A673 (cell line): ENCODE measurements around the gene TXNRD2. TPM values are rescaled to one million over a fixed set of nuclear protein-coding genes. Genes with fewer than 3 reads are reported as not detected.
A peak's percentile ranks its signal among the peaks of the same experiment; 100 is the strongest.

Experiments used
- BruUV-seq: library from RNA; stranded (reverse); fragments of 400-500 nt; replicated peaks from 2 replicates; lab custom pipeline; 2021; lab: Mats Ljungman, UMichigan
- CTCF ChIA-PET: fragments of 300-600 bp; sonication (Branson Sonifier 250); formaldehyde crosslinking; loops from one replicate; lab custom pipeline; 2022; ENCODE audit warnings: antibody characterized with exemption; lab: Charles Lee
- POLR2A ChIA-PET: fragments of 300-600 bp; sonication (Branson Sonifier 250); formaldehyde crosslinking; loops from one replicate; lab custom pipeline; 2022; ENCODE audit warnings: antibody characterized with exemption; ENCODE audit not compliant: low non-redundant PET; lab: Charles Lee
- DNase-seq: peaks from one replicate; pipeline ENCODE4 v3.0.0-alpha.2; 2015; ENCODE audit warnings: low spot score
- H3K27ac ChIP-seq: fragments of 200-600 bp; sonication (generic); 2 replicates; pipeline ENCODE4 v1.5.1; 2016; ENCODE audit warnings: mixed run types, low read depth, mild to moderate bottlenecking, mixed read lengths, antibody characterized with exemption, low read length; ENCODE audit not compliant: poor library complexity, severe bottlenecking
- H3K27me3 ChIP-seq: fragments of 200-600 bp; sonication (generic); replicated peaks from 2 replicates; pipeline ENCODE4 v1.6.1; 2017; ENCODE audit warnings: mixed run types, low read depth, mild to moderate bottlenecking, mixed read lengths, antibody characterized with exemption, low read length; ENCODE audit not compliant: insufficient read depth, poor library complexity
- H3K36me3 ChIP-seq: fragments of 200-600 bp; sonication (generic); 2 replicates; pipeline ENCODE4 v1.6.1; 2016; ENCODE audit warnings: mixed run types, mild to moderate bottlenecking, mixed read lengths, antibody characterized with exemption, low read length; ENCODE audit not compliant: insufficient read depth, poor library complexity, severe bottlenecking
- H3K4me1 ChIP-seq: fragments of 200-600 bp; sonication (generic); 2 replicates; pipeline ENCODE4 v1.6.1; 2017; ENCODE audit warnings: mixed run types, mild to moderate bottlenecking, mixed read lengths, antibody characterized with exemption, low read length; ENCODE audit not compliant: insufficient read depth, poor library complexity, severe bottlenecking
- H3K4me3 ChIP-seq: fragments of 200-600 bp; sonication (generic); 2 replicates; pipeline ENCODE4 v1.5.1; 2016; ENCODE audit warnings: low read depth, mixed run types, mild to moderate bottlenecking, mixed read lengths, low read length; ENCODE audit not compliant: poor library complexity, severe bottlenecking
- H3K9me3 ChIP-seq: fragments of 200-600 bp; sonication (generic); 2 replicates; pipeline ENCODE4 v1.6.1; 2016; ENCODE audit warnings: mixed run types, low read depth, mild to moderate bottlenecking, mixed read lengths, antibody characterized with exemption, low read length; ENCODE audit not compliant: poor library complexity, severe bottlenecking
- EZH2 ChIP-seq: fragments of 200-600 bp; sonication (generic); IDR thresholded peaks from 2 replicates; pipeline ENCODE4 v1.6.1; 2017; ENCODE audit warnings: borderline replicate concordance, low read depth, mild to moderate bottlenecking, mixed read lengths, antibody characterized with exemption, low read length; ENCODE audit not compliant: poor library complexity, severe bottlenecking
- intact Hi-C: fragments of 100-400 bp; cut with micrococcal nuclease; formaldehyde crosslinking; loops from one replicate; pipeline ENCODE4 v1.10.0; 2022; ENCODE audit not compliant: unreplicated experiment
- total RNA-seq: library from RNA; stranded (reverse); gene quantifications from 2 replicates; pipeline ENCODE4 v1.2.3, GENCODE V29; 2021
- TF ChIP-seq, protein P1 (sequence below): fragments of 300-800, 200-600 bp; sonication (generic); conservative IDR thresholded peaks from 2 replicates; pipeline ENCODE4 v1.5.1; 2017; ENCODE audit warnings: low read depth, mild to moderate bottlenecking, antibody characterized with exemption, low read length, moderate library complexity, mixed read lengths

The TXNRD2 gene
- total RNA-seq, 1 experiment from 2014 or later = 32.6 TPM

DNA sequence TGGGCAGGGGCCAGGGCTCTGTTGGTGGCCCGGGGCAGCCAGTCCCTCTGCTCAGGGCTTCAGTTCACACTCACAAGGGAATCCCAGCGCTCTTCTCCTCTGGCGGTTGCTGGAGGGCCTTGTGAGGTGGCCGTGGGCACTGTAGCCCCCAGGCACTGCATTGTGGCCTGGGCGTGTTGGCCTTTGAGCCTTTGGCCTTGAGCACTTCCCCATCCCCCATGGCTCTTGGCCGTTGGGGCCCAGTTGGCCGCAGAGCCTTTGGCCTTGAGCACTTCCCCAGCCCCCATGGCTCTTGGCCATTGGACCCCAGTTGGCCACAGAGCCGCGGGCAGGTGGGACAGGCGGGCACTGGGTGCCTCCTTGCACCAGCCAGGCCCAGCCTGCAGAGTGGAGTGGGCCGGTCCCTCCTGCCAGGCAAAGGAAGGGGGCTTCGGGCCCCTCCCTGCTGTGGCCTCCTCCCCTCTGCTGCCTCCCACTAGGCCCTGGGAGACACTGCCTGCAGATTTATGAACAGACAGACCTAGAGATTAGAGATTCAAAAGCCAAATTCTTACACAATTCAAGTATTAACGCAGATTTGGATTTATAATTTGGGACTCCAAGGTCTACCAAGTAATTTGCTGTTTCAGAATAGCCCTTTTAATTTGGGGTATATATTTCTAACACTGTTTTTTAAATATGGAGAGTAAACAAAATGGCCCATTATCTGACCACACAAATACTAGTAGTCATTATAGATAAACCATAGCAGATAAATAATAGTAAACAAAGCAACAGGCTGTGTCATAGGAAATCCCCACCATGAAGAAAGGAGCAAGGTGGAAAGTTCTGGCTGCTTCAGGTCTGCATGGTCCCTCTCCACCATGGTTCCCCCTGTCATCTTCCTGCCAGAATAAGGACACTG, 18.2 kb upstream of the TXNRD2 start:
- POLR2A ChIA-PET = no interaction called here
- intact Hi-C loops = loop anchor here (5.0 kb wide), 1 partner anchor 228 kb away; no protein-coding TSS in a partner anchor
- Histone ChIP-seq H3K27me3 (no peaks in the 10 kb centered on the region), H3K4me3 (peak overlapping the region; percentile 25), H3K36me3 (peaks cover 4% of the 10 kb centered on the region), H3K4me1 (peaks cover 23% of the 10 kb centered on the region), H3K27ac (peak overlapping the region; percentile 71), H3K9me3 (no peaks in the 10 kb centered on the region)
- no TSS peak for BruUV-seq
- TF ChIP-seq EZH2 = no peak
- TF ChIP-seq, protein P1, sequence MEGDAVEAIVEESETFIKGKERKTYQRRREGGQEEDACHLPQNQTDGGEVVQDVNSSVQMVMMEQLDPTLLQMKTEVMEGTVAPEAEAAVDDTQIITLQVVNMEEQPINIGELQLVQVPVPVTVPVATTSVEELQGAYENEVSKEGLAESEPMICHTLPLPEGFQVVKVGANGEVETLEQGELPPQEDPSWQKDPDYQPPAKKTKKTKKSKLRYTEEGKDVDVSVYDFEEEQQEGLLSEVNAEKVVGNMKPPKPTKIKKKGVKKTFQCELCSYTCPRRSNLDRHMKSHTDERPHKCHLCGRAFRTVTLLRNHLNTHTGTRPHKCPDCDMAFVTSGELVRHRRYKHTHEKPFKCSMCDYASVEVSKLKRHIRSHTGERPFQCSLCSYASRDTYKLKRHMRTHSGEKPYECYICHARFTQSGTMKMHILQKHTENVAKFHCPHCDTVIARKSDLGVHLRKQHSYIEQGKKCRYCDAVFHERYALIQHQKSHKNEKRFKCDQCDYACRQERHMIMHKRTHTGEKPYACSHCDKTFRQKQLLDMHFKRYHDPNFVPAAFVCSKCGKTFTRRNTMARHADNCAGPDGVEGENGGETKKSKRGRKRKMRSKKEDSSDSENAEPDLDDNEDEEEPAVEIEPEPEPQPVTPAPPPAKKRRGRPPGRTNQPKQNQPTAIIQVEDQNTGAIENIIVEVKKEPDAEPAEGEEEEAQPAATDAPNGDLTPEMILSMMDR = no peak
- CTCF ChIA-PET = interaction anchor here (1.2 kb wide), 1 partner anchor 230 kb away, joined by 3 read pairs; no protein-coding TSS in a partner anchor
- DNase-seq = no peak

DNA sequence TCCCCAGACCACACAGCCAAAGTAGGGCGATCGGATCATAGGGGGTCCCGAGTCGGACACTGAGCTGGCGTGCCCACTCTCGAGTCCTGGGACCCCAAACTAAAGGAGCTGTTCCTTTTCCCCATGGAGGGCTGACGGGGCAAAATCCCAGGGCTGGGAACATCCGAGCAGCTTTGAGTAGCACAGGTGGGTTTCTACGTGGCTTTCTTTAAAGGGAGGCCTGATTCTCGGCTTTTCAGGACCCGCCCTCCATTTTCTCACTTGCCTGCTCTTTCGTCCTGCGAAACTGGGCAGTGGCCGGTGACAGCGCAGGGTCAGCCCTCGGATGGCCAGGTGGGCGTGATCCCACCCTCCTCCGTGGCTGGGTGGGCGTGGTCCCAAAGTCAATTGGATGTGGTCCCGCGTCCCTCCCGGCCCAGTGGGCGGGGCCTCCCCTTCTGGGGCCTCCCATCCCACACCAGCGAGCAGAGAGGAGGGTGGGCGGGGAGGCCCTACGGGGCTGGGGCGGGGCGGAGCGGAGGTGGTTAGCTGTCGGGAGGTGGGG, 17.5 kb upstream of the TXNRD2 start:
- ChIA-PET POLR2A (interaction anchor here (0.7 kb wide), 1 partner anchor 10 kb away, joined by 7 read pairs; no protein-coding TSS in a partner anchor), CTCF (interaction anchor here (0.6 to 1.2 kb wide), 2 partner anchors 169 to 229 kb away, joined by 3 to 5 read pairs; no protein-coding TSS in a partner anchor)
- DNase-seq = peak; percentile 86

More for the DNA sequence above, 17.5 kb upstream of the TXNRD2 start:
- H3K9me3 ChIP-seq = no peaks in the 10 kb centered on the region
- H3K4me3 ChIP-seq = peak overlapping the region; percentile 25
- TF ChIP-seq, protein P1 = no peak
- TF ChIP-seq EZH2 = no peak
- H3K27me3 ChIP-seq = no peaks in the 10 kb centered on the region
- peaks cover 23% of the 10 kb centered on the region for H3K4me1 ChIP-seq
- peaks cover 4% of the 10 kb centered on the region for H3K36me3 ChIP-seq
- intact Hi-C loops = loop anchor here (5.0 kb wide), 1 partner anchor 227 kb away; no protein-coding TSS in a partner anchor
- H3K27ac ChIP-seq = peak overlapping the region; percentile 71
- BruUV-seq = no TSS peak
